HepG2 (cell line): ENCODE data around the gene SLC25A47. TPM values are rescaled to one million over a fixed set of nuclear protein-coding genes. Genes with fewer than 3 reads are reported as not detected.

ENCODE experiments used
- ATAC-seq: fragments of 200-7000 bp; cut with Tn5 transposase; 3 replicates; pipeline ENCODE4 v1.9.1; 2020; ENCODE audit warnings: mild to moderate bottlenecking, moderate library complexity
- BruUV-seq: library from RNA; stranded (reverse); fragments of 400-500 nt; replicated peaks from 2 replicates; lab custom pipeline; 2021; lab: Mats Ljungman, UMichigan
- CTCF ChIA-PET: fragments of 300-600 bp; formaldehyde crosslinking; extraction: SDS; loops from one replicate; lab custom pipeline; 2021; ENCODE audit warnings: low total read pairs, inconsistent platforms, low intra/inter-chr PET ratio; lab: Yijun Ruan, JAX
- POLR2A ChIA-PET: fragments of 350-600 bp; sonication (Branson Sonifier 250); formaldehyde crosslinking; loops from one replicate; lab custom pipeline; 2020; ENCODE audit warnings: antibody characterized with exemption, inconsistent platforms; lab: Yijun Ruan, JAX
- DNase-seq: peaks from one replicate; pipeline ENCODE4 v3.0.0-alpha.2; 2015; ENCODE audit warnings: low spot score
- FAIRE-seq: peaks from 3 replicates; lab custom pipeline; 2011; peaks lifted over from hg19 to GRCh38; lab: Jason Lieb, UNC
- H2AFZ ChIP-seq: one replicate; pipeline ENCODE4 v1.6.1; 2011; ENCODE audit warnings: low read length, inconsistent platforms
- H3K27ac ChIP-seq: fragments of 300-600 bp; 3 replicates; pipeline ENCODE4 v1.8.0; 2011; ENCODE audit warnings: mixed run types, mild to moderate bottlenecking, mixed read lengths, low read length, inconsistent platforms; ENCODE audit not compliant: insufficient read depth; ENCODE audit errors: extremely low read length
- H3K27me3 ChIP-seq, 2 experiments: fragments of 200-600 bp in 1 of 2; 2 replicates in 1 of 2; 3 replicates in 1 of 2; pipeline versions ENCODE4 v1.6.0 to v1.8.0; 2011; ENCODE audit warnings: low read length in 2 of 2, mild to moderate bottlenecking in 2 of 2, moderate library complexity in 2 of 2, inconsistent platforms in 1 of 2; ENCODE audit not compliant: insufficient read depth in 2 of 2, control insufficient read depth in 1 of 2
- H3K36me3 ChIP-seq, 2 experiments: fragments of 200-600 bp in 1 of 2; replicated peaks in 1 of 2; 2 replicates in 1 of 2; 3 replicates in 1 of 2; pipeline versions ENCODE4 v1.5.1 to v1.8.0; 2011; ENCODE audit warnings: low read length in 2 of 2, inconsistent platforms in 1 of 2; ENCODE audit not compliant: insufficient read depth in 2 of 2, control insufficient read depth in 1 of 2
- H3K4me1 ChIP-seq: 2 replicates; pipeline ENCODE4 v1.5.1; 2012; ENCODE audit warnings: low read length, inconsistent platforms; ENCODE audit not compliant: insufficient read depth
- H3K4me2 ChIP-seq: 2 replicates; pipeline ENCODE4 v1.6.0; 2011; ENCODE audit warnings: low read depth, low read length, inconsistent platforms
- H3K4me3 ChIP-seq, 3 experiments: fragments of 200-600 bp in 1 of 3; sonication (generic), shearing (Covaris generic) in 1 of 3; replicated peaks in 1 of 3; 2 replicates each; pipeline ENCODE4 v1.5.1; 2011 to 2016; ENCODE audit warnings: low read length in 3 of 3, inconsistent platforms in 2 of 3, low read depth in 2 of 3, mild to moderate bottlenecking in 2 of 3, control low read depth in 1 of 3, mixed read lengths in 1 of 3; ENCODE audit not compliant: insufficient read depth in 1 of 3
- H3K79me2 ChIP-seq: one replicate; pipeline ENCODE4 v1.6.1; 2011; ENCODE audit warnings: low read length, inconsistent platforms; ENCODE audit not compliant: insufficient read depth
- H3K9ac ChIP-seq: 2 replicates; pipeline ENCODE4 v1.6.0; 2011; ENCODE audit warnings: mild to moderate bottlenecking, low read depth, low read length, inconsistent platforms; ENCODE audit not compliant: insufficient read depth
- H3K9me3 ChIP-seq: 2 replicates; pipeline ENCODE4 v1.5.1; 2012; ENCODE audit warnings: mild to moderate bottlenecking, low read length
- H4K20me1 ChIP-seq: 2 replicates; pipeline ENCODE4 v1.6.0; 2011; ENCODE audit warnings: inconsistent platforms, mild to moderate bottlenecking, low read length, moderate library complexity; ENCODE audit not compliant: insufficient read depth
- EP300 ChIP-seq, 3 experiments: sonication (generic) in 1 of 3; formaldehyde crosslinking in 1 of 3; IDR thresholded peaks; 2 replicates each; pipeline versions ENCODE4 v1.5.1 to v1.6.1; 2011 to 2020; ENCODE audit warnings: low read depth in 2 of 3, low read length in 2 of 3, borderline replicate concordance in 1 of 3, improper control_type of control experiment in 1 of 3, mild to moderate bottlenecking in 1 of 3, missing genetic modification reagents in 1 of 3, moderate library complexity in 1 of 3
- GTF3A ChIP-seq: sonication (generic); formaldehyde crosslinking; conservative IDR thresholded peaks from 2 replicates; pipeline ENCODE4 v1.4.0; 2020; ENCODE audit warnings: mild to moderate bottlenecking, missing genetic modification reagents
- KDM3A ChIP-seq: IDR thresholded peaks from 2 replicates; pipeline ENCODE4 v1.6.1; 2018; ENCODE audit warnings: low read depth, missing compliant biosample characterization
- MAFF ChIP-seq: IDR thresholded peaks from 2 replicates; pipeline ENCODE4 v1.6.1; 2011; ENCODE audit warnings: low read depth, low read length, improper control_type of control experiment
- MBNL3 ChIP-seq: fragments of 250-450 bp; sonication (Bioruptor Pico); conservative IDR thresholded peaks from 2 replicates; pipeline ENCODE4 v1.8.0; 2022; ENCODE audit warnings: mild to moderate bottlenecking, inconsistent platforms
- POLR2AphosphoS2 ChIP-seq: IDR thresholded peaks from 2 replicates; pipeline ENCODE4 v1.6.1; 2011; ENCODE audit warnings: low read depth, low read length, improper control_type of control experiment
- ZNF329 ChIP-seq: sonication (generic); formaldehyde crosslinking; IDR thresholded peaks from 2 replicates; pipeline ENCODE4 v1.9.0; 2021; ENCODE audit warnings: low read depth, mild to moderate bottlenecking, missing genetic modification reagents
- ZNF607 ChIP-seq: sonication (generic); formaldehyde crosslinking; IDR thresholded peaks from 2 replicates; pipeline ENCODE4 v1.5.1; 2020; ENCODE audit warnings: missing genetic modification reagents, mild to moderate bottlenecking, borderline replicate concordance
- ZNF724P ChIP-seq: sonication (generic); formaldehyde crosslinking; IDR thresholded peaks from 2 replicates; pipeline ENCODE4 v1.8.0; 2022; ENCODE audit warnings: missing genetic modification reagents, borderline replicate concordance
- WGBS: methylation state at CpG from one replicate; pipeline ENCODE4 v1.1.6; 2017; ENCODE audit warnings: low lambda C conversion rate; 5-methylcytosine and 5-hydroxymethylcytosine counted together
- in situ Hi-C: cut with HindIII; loops from 2 replicates; pipeline ENCODE4 v1.10.0; 2017; ENCODE audit warnings: low pct_unique_long_range_greater_than_20kb; ENCODE audit not compliant: extremely low pct_ligation_motif_present
- intact Hi-C: fragments of 100-400 bp; cut with micrococcal nuclease; formaldehyde crosslinking; loops from one replicate; pipeline ENCODE4 v1.10.0; 2022; ENCODE audit not compliant: unreplicated experiment
- polyA plus RNA-seq, 8 experiments: library from polyadenylated mRNA; depleted of rRNA in 3 of 8; stranded (reverse) in 7 of 8; unstranded in 1 of 8; fragments of >200 nt; fragmentation: Illumina TruSeq in 4 of 8; extraction: Trizol in 4 of 8; gene quantifications; 2 replicates each; pipeline versions ENCODE4 v1.2.1 to v1.2.3, GENCODE V29; 2011 to 2016; ENCODE audit warnings: low read depth in 4 of 8, missing spikeins in 1 of 8, mixed read lengths in 1 of 8; ENCODE audit not compliant: insufficient read depth in 1 of 8
- total RNA-seq, 5 experiments: library from RNA; depleted of rRNA; stranded (reverse); fragments of >200 nt; fragmentation: Illumina TruSeq; extraction: Trizol; gene quantifications; 2 replicates each; pipeline ENCODE4 v1.2.3, GENCODE V29; 2016; ENCODE audit warnings: low read depth in 1 of 5
- TF ChIP-seq, protein P1 (sequence below): sonication (generic); formaldehyde crosslinking; IDR thresholded peaks from 2 replicates; pipeline ENCODE4 v1.5.0; 2020; ENCODE audit warnings: missing genetic modification reagents
- TF ChIP-seq, protein P2 (sequence below): sonication (generic); formaldehyde crosslinking; IDR thresholded peaks from 2 replicates; pipeline ENCODE4 v1.4.0; 2020; ENCODE audit warnings: mild to moderate bottlenecking, missing genetic modification reagents
- TF ChIP-seq, protein P3 (sequence below): sonication (generic); formaldehyde crosslinking; IDR thresholded peaks from 2 replicates; pipeline ENCODE4 v1.5.1; 2020; ENCODE audit warnings: mild to moderate bottlenecking, missing genetic modification reagents, borderline replicate concordance

SLC25A47 gene
- total and polyA plus RNA-seq, 2 of the 13 experiments (the other 11 are each of a cell fraction or from before 2014, with no cell fraction given) = 1.0 to 1.7 TPM

DNA sequence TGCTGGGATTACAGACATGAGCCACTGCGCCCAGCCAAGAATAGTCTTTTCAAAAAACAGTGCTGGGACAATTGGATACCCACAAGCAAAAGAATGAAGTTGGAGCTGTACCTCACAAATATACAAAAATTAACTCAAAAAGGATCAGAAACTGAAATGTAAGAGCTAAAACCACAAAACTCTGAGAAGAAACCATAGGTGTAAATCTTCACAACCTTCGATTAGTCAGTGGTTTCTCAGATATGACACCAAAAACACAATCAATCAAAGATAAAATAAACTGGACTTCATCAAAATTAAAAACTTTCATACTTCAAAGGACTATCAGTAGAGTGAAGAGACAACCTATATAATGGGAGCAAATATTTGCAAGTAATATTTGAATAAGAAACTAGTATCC is 35.3 kb downstream of the SLC25A47 start:
- no peaks in the 10 kb centered on the region for H3K4me1 ChIP-seq
- TF ChIP-seq, protein P1, sequence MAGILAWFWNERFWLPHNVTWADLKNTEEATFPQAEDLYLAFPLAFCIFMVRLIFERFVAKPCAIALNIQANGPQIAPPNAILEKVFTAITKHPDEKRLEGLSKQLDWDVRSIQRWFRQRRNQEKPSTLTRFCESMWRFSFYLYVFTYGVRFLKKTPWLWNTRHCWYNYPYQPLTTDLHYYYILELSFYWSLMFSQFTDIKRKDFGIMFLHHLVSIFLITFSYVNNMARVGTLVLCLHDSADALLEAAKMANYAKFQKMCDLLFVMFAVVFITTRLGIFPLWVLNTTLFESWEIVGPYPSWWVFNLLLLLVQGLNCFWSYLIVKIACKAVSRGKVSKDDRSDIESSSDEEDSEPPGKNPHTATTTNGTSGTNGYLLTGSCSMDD (CRISPR knock-in tag) = no peak
- TF ChIP-seq POLR2AphosphoS2 (no peak), GTF3A (CRISPR knock-in tag) (no peak), ZNF724P (CRISPR knock-in tag) (no peak), MAFF (no peak), ZNF607 (CRISPR knock-in tag) (no peak), ZNF329 (no peak), EP300 (IDR thresholded peaks at IDR 0.05; ENCODE audit: low read depth in 2 of 2, low read length in 2 of 2) (no peak), EP300 (CRISPR knock-in tag; IDR thresholded peaks at IDR 0.05; ENCODE audit: borderline replicate concordance) (no peak), KDM3A (CRISPR knock-in tag) (no peak), MBNL3 (no peak)
- TF ChIP-seq, protein P2, sequence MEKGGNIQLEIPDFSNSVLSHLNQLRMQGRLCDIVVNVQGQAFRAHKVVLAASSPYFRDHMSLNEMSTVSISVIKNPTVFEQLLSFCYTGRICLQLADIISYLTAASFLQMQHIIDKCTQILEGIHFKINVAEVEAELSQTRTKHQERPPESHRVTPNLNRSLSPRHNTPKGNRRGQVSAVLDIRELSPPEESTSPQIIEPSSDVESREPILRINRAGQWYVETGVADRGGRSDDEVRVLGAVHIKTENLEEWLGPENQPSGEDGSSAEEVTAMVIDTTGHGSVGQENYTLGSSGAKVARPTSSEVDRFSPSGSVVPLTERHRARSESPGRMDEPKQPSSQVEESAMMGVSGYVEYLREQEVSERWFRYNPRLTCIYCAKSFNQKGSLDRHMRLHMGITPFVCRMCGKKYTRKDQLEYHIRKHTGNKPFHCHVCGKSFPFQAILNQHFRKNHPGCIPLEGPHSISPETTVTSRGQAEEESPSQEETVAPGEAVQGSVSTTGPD (CRISPR knock-in tag) = no peak
- TF ChIP-seq, protein P3, sequence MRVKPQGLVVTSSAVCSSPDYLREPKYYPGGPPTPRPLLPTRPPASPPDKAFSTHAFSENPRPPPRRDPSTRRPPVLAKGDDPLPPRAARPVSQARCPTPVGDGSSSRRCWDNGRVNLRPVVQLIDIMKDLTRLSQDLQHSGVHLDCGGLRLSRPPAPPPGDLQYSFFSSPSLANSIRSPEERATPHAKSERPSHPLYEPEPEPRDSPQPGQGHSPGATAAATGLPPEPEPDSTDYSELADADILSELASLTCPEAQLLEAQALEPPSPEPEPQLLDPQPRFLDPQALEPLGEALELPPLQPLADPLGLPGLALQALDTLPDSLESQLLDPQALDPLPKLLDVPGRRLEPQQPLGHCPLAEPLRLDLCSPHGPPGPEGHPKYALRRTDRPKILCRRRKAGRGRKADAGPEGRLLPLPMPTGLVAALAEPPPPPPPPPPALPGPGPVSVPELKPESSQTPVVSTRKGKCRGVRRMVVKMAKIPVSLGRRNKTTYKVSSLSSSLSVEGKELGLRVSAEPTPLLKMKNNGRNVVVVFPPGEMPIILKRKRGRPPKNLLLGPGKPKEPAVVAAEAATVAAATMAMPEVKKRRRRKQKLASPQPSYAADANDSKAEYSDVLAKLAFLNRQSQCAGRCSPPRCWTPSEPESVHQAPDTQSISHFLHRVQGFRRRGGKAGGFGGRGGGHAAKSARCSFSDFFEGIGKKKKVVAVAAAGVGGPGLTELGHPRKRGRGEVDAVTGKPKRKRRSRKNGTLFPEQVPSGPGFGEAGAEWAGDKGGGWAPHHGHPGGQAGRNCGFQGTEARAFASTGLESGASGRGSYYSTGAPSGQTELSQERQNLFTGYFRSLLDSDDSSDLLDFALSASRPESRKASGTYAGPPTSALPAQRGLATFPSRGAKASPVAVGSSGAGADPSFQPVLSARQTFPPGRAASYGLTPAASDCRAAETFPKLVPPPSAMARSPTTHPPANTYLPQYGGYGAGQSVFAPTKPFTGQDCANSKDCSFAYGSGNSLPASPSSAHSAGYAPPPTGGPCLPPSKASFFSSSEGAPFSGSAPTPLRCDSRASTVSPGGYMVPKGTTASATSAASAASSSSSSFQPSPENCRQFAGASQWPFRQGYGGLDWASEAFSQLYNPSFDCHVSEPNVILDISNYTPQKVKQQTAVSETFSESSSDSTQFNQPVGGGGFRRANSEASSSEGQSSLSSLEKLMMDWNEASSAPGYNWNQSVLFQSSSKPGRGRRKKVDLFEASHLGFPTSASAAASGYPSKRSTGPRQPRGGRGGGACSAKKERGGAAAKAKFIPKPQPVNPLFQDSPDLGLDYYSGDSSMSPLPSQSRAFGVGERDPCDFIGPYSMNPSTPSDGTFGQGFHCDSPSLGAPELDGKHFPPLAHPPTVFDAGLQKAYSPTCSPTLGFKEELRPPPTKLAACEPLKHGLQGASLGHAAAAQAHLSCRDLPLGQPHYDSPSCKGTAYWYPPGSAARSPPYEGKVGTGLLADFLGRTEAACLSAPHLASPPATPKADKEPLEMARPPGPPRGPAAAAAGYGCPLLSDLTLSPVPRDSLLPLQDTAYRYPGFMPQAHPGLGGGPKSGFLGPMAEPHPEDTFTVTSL (CRISPR knock-in tag) = no peak
- H4K20me1 ChIP-seq = no peaks in the 10 kb centered on the region
- no peak overlapping the region for H3K4me3 ChIP-seq
- no peak overlapping the region for H2AFZ ChIP-seq
- ATAC-seq = no peak
- no peak overlapping the region for H3K4me2 ChIP-seq
- DNase-seq = no peak
- intact Hi-C loops = no loop called here
- H3K27me3 ChIP-seq = no peaks in the 10 kb centered on the region
- in situ Hi-C loops = no loop called here
- ChIA-PET POLR2A (no interaction called here), CTCF (no interaction called here)
- 98% methylated on average over 2 of the region's 2 CpGs for WGBS
- no peak overlapping the region for H3K9ac ChIP-seq
- no peak overlapping the region for H3K27ac ChIP-seq
- FAIRE-seq = no peak
- no peaks in the 10 kb centered on the region for H3K9me3 ChIP-seq
- no TSS peak for BruUV-seq
- H3K36me3 ChIP-seq = peaks cover 17 to 63% of the 10 kb centered on the region in 2 experiments
- H3K79me2 ChIP-seq = no peaks in the 10 kb centered on the region
